GM10248 (cell line): ENCODE data around the gene GATD1.

Source experiments
- CTCF ChIA-PET: fragments of 300-600 bp; sonication (Branson Sonifier 250); formaldehyde crosslinking; extraction: SDS; loops from one replicate; lab custom pipeline; 2021; ENCODE audit warnings: antibody characterized with exemption; lab: Yijun Ruan, JAX
- POLR2A ChIA-PET: fragments of 350-650 bp; sonication (Branson Sonifier 250); formaldehyde crosslinking; extraction: SDS; loops from one replicate; lab custom pipeline; 2020; ENCODE audit warnings: antibody characterized with exemption; lab: Yijun Ruan, JAX
- DNase-seq: peaks from one replicate; pipeline ENCODE4 v3.0.0; 2012; ENCODE audit errors: extremely low spot score
- TF ChIP-seq, protein P1 (sequence below): IDR thresholded peaks from 2 replicates; pipeline ENCODE4 v1.5.1; 2012; ENCODE audit warnings: mild to moderate bottlenecking, low read depth; ENCODE audit errors: extremely low read depth, missing control alignments, control extremely low read depth

The GATD1 gene

DNA sequence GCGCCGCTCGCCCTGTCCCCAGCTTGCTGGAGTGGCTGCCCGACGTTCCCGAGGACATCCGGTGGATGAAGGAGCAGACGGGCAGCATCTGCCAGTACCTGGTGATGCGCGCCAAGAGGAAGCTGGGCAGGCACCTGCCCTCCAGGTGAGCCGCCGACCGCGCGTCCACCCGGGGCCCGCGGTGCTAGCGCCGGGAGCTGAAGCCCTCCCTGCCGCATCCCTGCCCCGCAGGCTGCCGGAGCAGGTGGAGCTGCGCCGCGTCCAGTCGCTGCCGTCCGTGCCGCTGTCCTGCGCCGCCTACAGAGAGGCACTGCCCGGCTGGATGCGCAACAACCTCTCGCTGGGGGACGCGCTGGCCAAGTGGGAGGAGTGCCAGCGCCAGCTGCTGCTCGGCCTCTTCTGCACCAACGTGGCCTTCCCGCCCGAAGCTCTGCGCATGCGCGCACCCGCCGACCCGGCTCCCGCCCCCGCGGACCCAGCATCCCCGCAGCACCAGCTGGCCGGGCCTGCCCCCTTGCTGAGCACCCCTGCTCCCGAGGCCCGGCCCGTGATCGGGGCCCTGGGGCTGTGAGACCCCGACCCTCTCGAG, 47.1 kb upstream of the GATD1 start:
- no peak for DNase-seq
- TF ChIP-seq, protein P1, sequence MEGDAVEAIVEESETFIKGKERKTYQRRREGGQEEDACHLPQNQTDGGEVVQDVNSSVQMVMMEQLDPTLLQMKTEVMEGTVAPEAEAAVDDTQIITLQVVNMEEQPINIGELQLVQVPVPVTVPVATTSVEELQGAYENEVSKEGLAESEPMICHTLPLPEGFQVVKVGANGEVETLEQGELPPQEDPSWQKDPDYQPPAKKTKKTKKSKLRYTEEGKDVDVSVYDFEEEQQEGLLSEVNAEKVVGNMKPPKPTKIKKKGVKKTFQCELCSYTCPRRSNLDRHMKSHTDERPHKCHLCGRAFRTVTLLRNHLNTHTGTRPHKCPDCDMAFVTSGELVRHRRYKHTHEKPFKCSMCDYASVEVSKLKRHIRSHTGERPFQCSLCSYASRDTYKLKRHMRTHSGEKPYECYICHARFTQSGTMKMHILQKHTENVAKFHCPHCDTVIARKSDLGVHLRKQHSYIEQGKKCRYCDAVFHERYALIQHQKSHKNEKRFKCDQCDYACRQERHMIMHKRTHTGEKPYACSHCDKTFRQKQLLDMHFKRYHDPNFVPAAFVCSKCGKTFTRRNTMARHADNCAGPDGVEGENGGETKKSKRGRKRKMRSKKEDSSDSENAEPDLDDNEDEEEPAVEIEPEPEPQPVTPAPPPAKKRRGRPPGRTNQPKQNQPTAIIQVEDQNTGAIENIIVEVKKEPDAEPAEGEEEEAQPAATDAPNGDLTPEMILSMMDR = no peak
- ChIA-PET POLR2A (no interaction called here), CTCF (interaction anchor here (1.9 kb wide), 1 partner anchor 17 kb away, joined by 4 read pairs; no protein-coding TSS in a partner anchor)

- POLR2A ChIA-PET = no interaction called here
- no peak for DNase-seq
- CTCF ChIA-PET = interaction anchor here (1.1 to 1.2 kb wide), 2 partner anchors 11 to 25 kb away, joined by 3 read pairs; no protein-coding TSS in a partner anchor
- TF ChIP-seq, protein P1 = no peak
Measured at GRCh38 chr11:823441-824291, 46.4 kb upstream of the GATD1 start.

- TF ChIP-seq, protein P1 = no peak
- ChIA-PET POLR2A (interaction anchor here (0.6 kb wide), 1 partner anchor 26 kb away, joined by 5 read pairs; no protein-coding TSS in a partner anchor), CTCF (no interaction called here)
- DNase-seq = no peak
Measured at GRCh38 chr11:821512-822371, 44.5 kb upstream of the GATD1 start.

GRCh38 chr11:820655-821511, 43.6 kb upstream of the GATD1 start:
- ChIA-PET CTCF (interaction anchor here (2.2 to 2.7 kb wide), 2 partner anchors 8 to 10 kb away, joined by 8 to 11 read pairs; partner anchors contain the start of gene CRACR2B), POLR2A (interaction anchor here (1.8 to 2.4 kb wide), 3 partner anchors 10 to 24 kb away, joined by 4 to 35 read pairs (median 13); partner anchors contain the start of genes CD151, CRACR2B and RPLP2)
- no peak for DNase-seq
- TF ChIP-seq, protein P1 = no peak

- CTCF ChIA-PET = interaction anchor here (1.8 to 2.7 kb wide), 3 partner anchors 8 to 21 kb away, joined by 6 to 11 read pairs (median 8); partner anchors contain the start of gene CRACR2B
- DNase-seq = peak; percentile 89
- TF ChIP-seq, protein P1 = no peak
- POLR2A ChIA-PET = interaction anchor here (0.9 to 2.4 kb wide), 7 partner anchors 11 to 125 kb away, joined by 3 to 35 read pairs (median 4); partner anchors contain the start of genes CD151, CEND1, CRACR2B and RPLP2
Measured at GRCh38 chr11:819943-820649, 42.8 kb upstream of the GATD1 start.
